H9 (cell line): ENCODE data around the gene TAF4. TPM values are rescaled to one million over a fixed set of nuclear protein-coding genes. Genes with fewer than 3 reads are reported as not detected.

ENCODE experiments used
- DNase-seq: peaks from one replicate; pipeline ENCODE4 v3.0.0-alpha.2; 2017
- H2AFZ ChIP-seq: one replicate; pipeline ENCODE4 v1.6.1; 2013; ENCODE audit warnings: mild to moderate bottlenecking, low read length, control low read depth, moderate library complexity
- H2AK5ac ChIP-seq: 2 replicates; pipeline ENCODE4 v1.6.1; 2013; ENCODE audit warnings: low read length, control low read depth, mixed read lengths; ENCODE audit not compliant: insufficient read length
- H2BK120ac ChIP-seq: one replicate; pipeline ENCODE4 v1.6.1; 2013; ENCODE audit warnings: low read depth, mild to moderate bottlenecking, low read length, control low read depth, inconsistent platforms; ENCODE audit not compliant: poor library complexity, severe bottlenecking
- H2BK12ac ChIP-seq: 2 replicates; pipeline ENCODE4 v1.6.1; 2013; ENCODE audit warnings: low read length, control low read depth, mixed read lengths, low read depth; ENCODE audit not compliant: insufficient read length
- H2BK15ac ChIP-seq: 2 replicates; pipeline ENCODE4 v1.6.1; 2013; ENCODE audit warnings: low read depth, low read length, control low read depth
- H2BK20ac ChIP-seq: one replicate; pipeline ENCODE4 v1.6.1; 2013; ENCODE audit warnings: low read depth, mild to moderate bottlenecking, low read length, control low read depth, inconsistent platforms; ENCODE audit not compliant: poor library complexity, severe bottlenecking
- H2BK5ac ChIP-seq: 2 replicates; pipeline ENCODE4 v1.6.1; 2013; ENCODE audit warnings: low read length, control low read depth, mixed read lengths; ENCODE audit not compliant: insufficient read length
- H3K14ac ChIP-seq: 2 replicates; pipeline ENCODE4 v1.6.1; 2013; ENCODE audit warnings: low read length, control low read depth; ENCODE audit not compliant: insufficient read depth
- H3K18ac ChIP-seq: 2 replicates; pipeline ENCODE4 v1.6.1; 2013; ENCODE audit warnings: low read depth, mild to moderate bottlenecking, mixed read lengths, low read length, control low read depth; ENCODE audit not compliant: insufficient read length
- H3K23ac ChIP-seq: 2 replicates; pipeline ENCODE4 v1.6.1; 2013; ENCODE audit warnings: low read length, control low read depth, mixed read lengths, low read depth; ENCODE audit not compliant: insufficient read length
- H3K23me2 ChIP-seq: 2 replicates; pipeline ENCODE4 v1.6.1; 2013; ENCODE audit warnings: low read depth, mild to moderate bottlenecking, mixed read lengths, low read length, control low read depth; ENCODE audit not compliant: insufficient read length, poor library complexity, severe bottlenecking
- H3K27ac ChIP-seq: 2 replicates; pipeline ENCODE4 v1.5.1; 2013; ENCODE audit warnings: low read length, control low read depth, mixed read lengths, low read depth; ENCODE audit not compliant: insufficient read length
- H3K27me3 ChIP-seq: 2 replicates; pipeline ENCODE4 v1.6.1; 2013; ENCODE audit warnings: low read length, control low read depth, inconsistent platforms; ENCODE audit not compliant: insufficient read depth
- H3K4ac ChIP-seq: 2 replicates; pipeline ENCODE4 v1.6.1; 2013; ENCODE audit warnings: low read depth, mild to moderate bottlenecking, control low read depth, inconsistent platforms, low read length, moderate library complexity
- H3K4me1 ChIP-seq: 2 replicates; pipeline ENCODE4 v1.6.1; 2013; ENCODE audit warnings: low read length, control low read depth, inconsistent platforms; ENCODE audit not compliant: insufficient read depth
- H3K4me2 ChIP-seq: 2 replicates; pipeline ENCODE4 v1.6.1; 2013; ENCODE audit warnings: low read length, control low read depth, mixed read lengths; ENCODE audit not compliant: insufficient read length, insufficient read depth
- H3K56ac ChIP-seq: 2 replicates; pipeline ENCODE4 v1.6.1; 2013; ENCODE audit warnings: low read depth, mild to moderate bottlenecking, mixed read lengths, low read length, control low read depth; ENCODE audit not compliant: insufficient read length
- H3K79me1 ChIP-seq: 2 replicates; pipeline ENCODE4 v1.6.1; 2013; ENCODE audit warnings: low read depth, mild to moderate bottlenecking, moderate library complexity, low read length, control low read depth, inconsistent platforms; ENCODE audit not compliant: insufficient read depth, poor library complexity, severe bottlenecking
- H3K79me2 ChIP-seq: 2 replicates; pipeline ENCODE4 v1.6.1; 2013; ENCODE audit warnings: low read length, control low read depth, inconsistent platforms; ENCODE audit not compliant: insufficient read depth
- H3K9ac ChIP-seq: 2 replicates; pipeline ENCODE4 v1.6.1; 2013; ENCODE audit warnings: low read length, control low read depth, mixed read lengths; ENCODE audit not compliant: insufficient read length; ENCODE audit errors: extremely low read depth
- H3K9me3 ChIP-seq: one replicate; pipeline ENCODE4 v1.6.1; 2013; ENCODE audit warnings: low read depth, low read length, inconsistent platforms; ENCODE audit not compliant: control insufficient read depth
- H3T11ph ChIP-seq: one replicate; pipeline ENCODE4 v1.6.1; 2013; ENCODE audit warnings: mild to moderate bottlenecking, low read length, control low read depth, inconsistent platforms
- H4K20me1 ChIP-seq: one replicate; pipeline ENCODE4 v1.6.1; 2013; ENCODE audit not compliant: control insufficient read depth, insufficient read length, insufficient read depth
- H4K5ac ChIP-seq: 2 replicates; pipeline ENCODE4 v1.6.1; 2013; ENCODE audit warnings: low read depth, mild to moderate bottlenecking, mixed read lengths, low read length, control low read depth; ENCODE audit not compliant: insufficient read length
- H4K8ac ChIP-seq: replicated peaks from 2 replicates; pipeline ENCODE4 v1.6.1; 2013; ENCODE audit warnings: low read length, control low read depth, mixed read lengths, low read depth; ENCODE audit not compliant: insufficient read length
- H4K91ac ChIP-seq: 2 replicates; pipeline ENCODE4 v1.6.1; 2013; ENCODE audit warnings: low read depth, mild to moderate bottlenecking, moderate library complexity, mixed read lengths, low read length, control low read depth; ENCODE audit not compliant: insufficient read length
- H3K27ac Mint-ChIP-seq, 3 experiments: 2 replicates in 2 of 3; 3 replicates in 1 of 3; pipeline ENCODE4 v1.8.0; 2020 to 2021; ENCODE audit warnings: mixed read lengths in 3 of 3, mild to moderate bottlenecking in 1 of 3, moderate library complexity in 1 of 3
- H3K27me3 Mint-ChIP-seq: 2 replicates; pipeline ENCODE4 v1.8.0; 2021; ENCODE audit warnings: low read depth, mild to moderate bottlenecking, moderate library complexity, mixed read lengths
- H3K36me3 Mint-ChIP-seq, 3 experiments: 2 replicates in 2 of 3; 3 replicates in 1 of 3; pipeline ENCODE4 v1.8.0; 2020 to 2021; ENCODE audit warnings: low read depth in 3 of 3, mixed read lengths in 3 of 3; ENCODE audit not compliant: insufficient read depth in 1 of 3
- H3K4me1 Mint-ChIP-seq, 2 experiments: 2 replicates each; pipeline ENCODE4 v1.8.0; 2020; ENCODE audit warnings: mixed read lengths in 2 of 2
- H3K4me3 Mint-ChIP-seq, 2 experiments: 2 replicates in 1 of 2; 3 replicates in 1 of 2; pipeline ENCODE4 v1.8.0; 2020 to 2021; ENCODE audit warnings: mild to moderate bottlenecking in 2 of 2, mixed read lengths in 2 of 2, moderate library complexity in 1 of 2
- H3K9me3 Mint-ChIP-seq, 2 experiments: 2 replicates in 1 of 2; 3 replicates in 1 of 2; pipeline ENCODE4 v1.8.0; 2020; ENCODE audit warnings: mild to moderate bottlenecking in 2 of 2, mixed read lengths in 2 of 2, moderate library complexity in 1 of 2
- WGBS: extraction: QIAGEN DNeasy Blood & Tissue Kit; methylation state at CpG from one replicate; pipeline ENCODE4 v1.1.7; 2013; ENCODE audit warnings: missing lambda C conversion rate, low lambda C conversion rate, mixed read lengths; ENCODE audit not compliant: insufficient read length; ENCODE audit errors: extremely low coverage; 5-methylcytosine and 5-hydroxymethylcytosine counted together
- total RNA-seq: library from RNA; stranded (reverse); gene quantifications from 2 replicates; pipeline ENCODE4 v1.2.1, GENCODE V29; 2021
- TF ChIP-seq, protein P1 (sequence below): fragments of 200-600 bp; sonication (generic); conservative IDR thresholded peaks from 3 replicates; pipeline ENCODE4 v1.8.0; 2021; ENCODE audit warnings: antibody characterized with exemption, mild to moderate bottlenecking

TAF4 gene
- total RNA-seq, 1 experiment from 2014 or later = 30.8 TPM

DNA sequence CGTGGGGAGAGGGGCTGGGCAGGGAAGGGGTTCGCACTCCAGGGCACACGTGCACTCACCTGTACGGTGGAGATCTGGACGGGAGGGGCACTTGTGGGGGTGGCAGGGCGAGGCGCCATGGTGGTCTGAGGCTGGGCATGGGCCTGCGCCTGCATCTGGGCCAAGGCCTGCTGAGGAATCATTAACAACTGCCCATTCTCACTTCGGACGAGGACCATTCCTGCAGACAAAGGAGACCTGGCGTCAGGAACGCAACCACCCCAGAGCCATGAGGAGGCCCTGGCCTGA is 51.2 kb downstream of the TAF4 start:
- Histone ChIP-seq H3K18ac (no peak overlapping the region), H3K79me1 (no peaks in the 10 kb centered on the region), H4K91ac (no peak overlapping the region), H3T11ph (no peak overlapping the region), H4K8ac (no peak overlapping the region), H2BK5ac (no peak overlapping the region), H3K4ac (no peak overlapping the region), H3K56ac (no peak overlapping the region), H2AK5ac (no peak overlapping the region), H3K9ac (no peak overlapping the region), H2BK20ac (no peak overlapping the region), H2BK120ac (no peak overlapping the region), H4K20me1 (no peaks in the 10 kb centered on the region), H3K23ac (no peak overlapping the region), H3K27ac (no peak overlapping the region), H3K79me2 (peaks cover 14% of the 10 kb centered on the region; the same call in 1 of the 2 replicates), H3K4me1 (no peaks in the 10 kb centered on the region), H3K4me2 (no peak overlapping the region), H3K23me2 (no peaks in the 10 kb centered on the region), H2BK12ac (no peak overlapping the region), H2BK15ac (no peak overlapping the region), H3K27me3 (no peaks in the 10 kb centered on the region), H2AFZ (no peak overlapping the region), H3K14ac (no peak overlapping the region), H3K9me3 (no peaks in the 10 kb centered on the region), H4K5ac (no peak overlapping the region)
- peak overlapping the region; percentile 18 to 53 (median 47); a peak in 1 of 7 replicates for H3K27ac Mint-ChIP-seq
- H3K36me3 Mint-ChIP-seq = peaks cover 7 to 31% (median 26%) of the 10 kb centered on the region in 3 experiments
- WGBS = no CpG with 5 or more reads among the region's 12 CpGs
- H3K27me3 Mint-ChIP-seq = no peaks in the 10 kb centered on the region
- TF ChIP-seq, protein P1, sequence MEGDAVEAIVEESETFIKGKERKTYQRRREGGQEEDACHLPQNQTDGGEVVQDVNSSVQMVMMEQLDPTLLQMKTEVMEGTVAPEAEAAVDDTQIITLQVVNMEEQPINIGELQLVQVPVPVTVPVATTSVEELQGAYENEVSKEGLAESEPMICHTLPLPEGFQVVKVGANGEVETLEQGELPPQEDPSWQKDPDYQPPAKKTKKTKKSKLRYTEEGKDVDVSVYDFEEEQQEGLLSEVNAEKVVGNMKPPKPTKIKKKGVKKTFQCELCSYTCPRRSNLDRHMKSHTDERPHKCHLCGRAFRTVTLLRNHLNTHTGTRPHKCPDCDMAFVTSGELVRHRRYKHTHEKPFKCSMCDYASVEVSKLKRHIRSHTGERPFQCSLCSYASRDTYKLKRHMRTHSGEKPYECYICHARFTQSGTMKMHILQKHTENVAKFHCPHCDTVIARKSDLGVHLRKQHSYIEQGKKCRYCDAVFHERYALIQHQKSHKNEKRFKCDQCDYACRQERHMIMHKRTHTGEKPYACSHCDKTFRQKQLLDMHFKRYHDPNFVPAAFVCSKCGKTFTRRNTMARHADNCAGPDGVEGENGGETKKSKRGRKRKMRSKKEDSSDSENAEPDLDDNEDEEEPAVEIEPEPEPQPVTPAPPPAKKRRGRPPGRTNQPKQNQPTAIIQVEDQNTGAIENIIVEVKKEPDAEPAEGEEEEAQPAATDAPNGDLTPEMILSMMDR = no peak
- DNase-seq = no peak
- H3K9me3 Mint-ChIP-seq = no peaks in the 10 kb centered on the region
- H3K4me3 Mint-ChIP-seq = no peak overlapping the region
- H3K4me1 Mint-ChIP-seq = peaks cover 6% of the 10 kb centered on the region in 2 experiments
